ENCODE measurements around the gene MED29.
"Not testable (repeated sequence)": the region's sequence is repeated elsewhere in the genome, so short reads cannot be mapped to it uniquely, and the experiment has no call there.

The MED29 gene

GRCh38 chr19:39377373-39378362 is 13.5 kb upstream of the MED29 start:
- no peaks in the 10 kb centered on the region for H3K27me3 ChIP-seq (ENCODE audit: insufficient read depth, poor library complexity, severe bottlenecking)
- H3K4me1 ChIP-seq (ENCODE audit: insufficient read depth, poor library complexity, severe bottlenecking), result no peaks in the 10 kb centered on the region
- H3K36me3 ChIP-seq (ENCODE audit: low read depth), result peaks cover 75% of the 10 kb centered on the region
- no peaks in the 10 kb centered on the region for H3K9me3 ChIP-seq (ENCODE audit: severe bottlenecking)
- no peak for TF ChIP-seq CTCF (IDR thresholded peaks at IDR 0.05; ENCODE audit: poor library complexity, severe bottlenecking)
- no peak overlapping the region for H3K4me3 ChIP-seq (ENCODE audit: severe bottlenecking)
- DNase-seq (ENCODE audit: low spot score) (no peak), ATAC-seq (ENCODE audit: low read depth) (no peak)
- no peak overlapping the region for H3K27ac ChIP-seq (ENCODE audit: poor library complexity, severe bottlenecking)

- peaks cover 85% of the 10 kb centered on the region for H3K36me3 ChIP-seq (ENCODE audit: low read depth)
- H3K27me3 ChIP-seq (ENCODE audit: insufficient read depth, poor library complexity, severe bottlenecking); H3K9me3 ChIP-seq (ENCODE audit: severe bottlenecking); ATAC-seq (ENCODE audit: low read depth); H3K27ac ChIP-seq (ENCODE audit: poor library complexity, severe bottlenecking); H3K4me3 ChIP-seq (ENCODE audit: severe bottlenecking); H3K4me1 ChIP-seq (ENCODE audit: insufficient read depth, poor library complexity, severe bottlenecking); DNase-seq (ENCODE audit: low spot score): not testable (repeated sequence)
These were observed 11.8 kb upstream of the MED29 start for GRCh38 chr19:39379366-39379765.

- no peaks in the 10 kb centered on the region for H3K4me1 ChIP-seq (ENCODE audit: insufficient read depth, poor library complexity, severe bottlenecking)
- no peak for TF ChIP-seq CTCF (IDR thresholded peaks at IDR 0.05; ENCODE audit: poor library complexity, severe bottlenecking)
- DNase-seq (ENCODE audit: low spot score) (no peak), ATAC-seq (ENCODE audit: low read depth) (no peak)
- H3K36me3 ChIP-seq (ENCODE audit: low read depth), result peaks cover 80% of the 10 kb centered on the region
- H3K9me3 ChIP-seq (ENCODE audit: severe bottlenecking), result no peaks in the 10 kb centered on the region
- H3K27ac ChIP-seq (ENCODE audit: poor library complexity, severe bottlenecking), result no peak overlapping the region
- no peaks in the 10 kb centered on the region for H3K27me3 ChIP-seq (ENCODE audit: insufficient read depth, poor library complexity, severe bottlenecking)
- H3K4me3 ChIP-seq (ENCODE audit: severe bottlenecking), result no peak overlapping the region
These were observed 11.2 kb upstream of the MED29 start for GRCh38 chr19:39379865-39380396.

- Histone ChIP-seq H3K27me3 (ENCODE audit: insufficient read depth, poor library complexity, severe bottlenecking) (no peaks in the 10 kb centered on the region), H3K36me3 (ENCODE audit: low read depth) (peaks cover 73% of the 10 kb centered on the region), H3K27ac (ENCODE audit: poor library complexity, severe bottlenecking) (no peak overlapping the region), H3K4me3 (ENCODE audit: severe bottlenecking) (no peak overlapping the region), H3K9me3 (ENCODE audit: severe bottlenecking) (no peaks in the 10 kb centered on the region), H3K4me1 (ENCODE audit: insufficient read depth, poor library complexity, severe bottlenecking) (no peaks in the 10 kb centered on the region)
- no peak for ATAC-seq (ENCODE audit: low read depth)
- no peak for TF ChIP-seq CTCF (IDR thresholded peaks at IDR 0.05; ENCODE audit: poor library complexity, severe bottlenecking)
- DNase-seq (ENCODE audit: low spot score), result no peak
These were observed 10.4 kb upstream of the MED29 start for GRCh38 chr19:39380521-39381502.
